GM13977 (cell line): ENCODE measurements around the gene DLG1.

Experiments used
- DNase-seq: peaks from one replicate; pipeline ENCODE4 v3.0.0; 2012; ENCODE audit warnings: low spot score
- in situ Hi-C: fragments of 300-500 bp; cut with MboI; formaldehyde crosslinking; loops from one replicate; pipeline ENCODE4 v1.12.0; 2022; ENCODE audit warnings: low sequenced_read_pairs, low pct_unique_long_range_greater_than_20kb, mixed read lengths, inconsistent platforms; ENCODE audit not compliant: unreplicated experiment
- TF ChIP-seq, protein P1 (sequence below): IDR thresholded peaks from 2 replicates; pipeline ENCODE4 v1.5.1; 2012; ENCODE audit warnings: mild to moderate bottlenecking, control low read depth; ENCODE audit not compliant: insufficient read depth; ENCODE audit errors: extremely low read depth, missing control alignments

The DLG1 gene

DNA sequence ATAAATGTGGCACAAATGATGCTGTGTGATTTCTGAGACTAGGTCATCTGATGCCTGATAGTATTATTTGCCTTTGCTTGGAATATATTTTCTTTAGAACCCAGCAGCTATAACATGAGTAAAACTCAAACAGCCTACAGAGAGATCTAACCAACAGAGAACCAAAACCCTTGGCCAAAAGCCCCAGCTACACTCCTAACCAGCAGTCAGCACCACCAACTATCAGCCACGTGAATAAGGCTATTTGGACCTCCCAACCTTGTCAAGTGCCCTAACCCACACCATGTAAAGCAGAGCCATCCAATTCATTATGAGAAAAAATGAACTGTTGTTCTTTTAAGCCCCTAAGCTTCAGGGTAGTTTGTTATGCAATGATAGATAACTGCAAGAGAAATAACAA lies 154.2 kb downstream of the DLG1 start:
- in situ Hi-C loops: no loop called here
- TF ChIP-seq, protein P1, sequence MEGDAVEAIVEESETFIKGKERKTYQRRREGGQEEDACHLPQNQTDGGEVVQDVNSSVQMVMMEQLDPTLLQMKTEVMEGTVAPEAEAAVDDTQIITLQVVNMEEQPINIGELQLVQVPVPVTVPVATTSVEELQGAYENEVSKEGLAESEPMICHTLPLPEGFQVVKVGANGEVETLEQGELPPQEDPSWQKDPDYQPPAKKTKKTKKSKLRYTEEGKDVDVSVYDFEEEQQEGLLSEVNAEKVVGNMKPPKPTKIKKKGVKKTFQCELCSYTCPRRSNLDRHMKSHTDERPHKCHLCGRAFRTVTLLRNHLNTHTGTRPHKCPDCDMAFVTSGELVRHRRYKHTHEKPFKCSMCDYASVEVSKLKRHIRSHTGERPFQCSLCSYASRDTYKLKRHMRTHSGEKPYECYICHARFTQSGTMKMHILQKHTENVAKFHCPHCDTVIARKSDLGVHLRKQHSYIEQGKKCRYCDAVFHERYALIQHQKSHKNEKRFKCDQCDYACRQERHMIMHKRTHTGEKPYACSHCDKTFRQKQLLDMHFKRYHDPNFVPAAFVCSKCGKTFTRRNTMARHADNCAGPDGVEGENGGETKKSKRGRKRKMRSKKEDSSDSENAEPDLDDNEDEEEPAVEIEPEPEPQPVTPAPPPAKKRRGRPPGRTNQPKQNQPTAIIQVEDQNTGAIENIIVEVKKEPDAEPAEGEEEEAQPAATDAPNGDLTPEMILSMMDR: no peak
- DNase-seq: no peak

DNA sequence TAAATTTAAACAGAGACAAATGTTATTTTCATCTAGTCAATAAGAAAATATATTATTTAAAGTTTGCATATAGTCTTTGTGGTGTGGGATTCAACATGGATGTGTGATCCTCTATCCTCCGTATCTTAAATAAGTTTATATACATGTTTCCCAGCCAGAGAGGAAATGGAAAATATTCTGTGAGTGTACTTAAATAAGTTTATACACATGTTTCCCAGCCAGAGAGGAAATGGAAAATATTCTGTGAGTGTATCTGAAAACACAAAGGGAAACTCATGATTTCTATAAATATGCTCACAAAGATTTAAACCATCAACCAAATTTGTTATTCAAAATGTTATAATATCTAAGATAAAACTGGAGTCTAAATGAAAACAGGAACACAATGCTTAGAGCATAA lies 158.8 kb downstream of the DLG1 start:
- in situ Hi-C loops: no loop called here
- TF ChIP-seq, protein P1: no peak
- DNase-seq: no peak

DNA sequence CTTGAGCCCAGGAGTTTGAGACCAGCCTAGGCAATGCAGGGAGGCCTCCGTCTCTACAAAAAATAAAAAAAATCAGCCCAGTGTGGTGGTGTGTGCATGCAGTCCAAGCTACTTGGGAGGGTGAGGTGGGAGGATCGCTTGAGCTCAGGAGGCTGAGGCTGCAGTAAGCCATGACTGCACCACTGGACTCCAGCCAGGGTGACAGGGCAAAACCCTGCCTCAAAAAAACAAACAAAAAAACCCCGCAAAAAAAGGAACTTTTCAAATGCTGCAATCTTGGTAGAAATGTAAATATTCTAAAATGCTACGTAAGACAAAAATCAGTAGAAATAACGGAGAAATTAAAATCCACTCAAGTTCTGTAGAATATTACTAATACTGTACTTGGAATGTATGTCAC lies 160.7 kb downstream of the DLG1 start:
- in situ Hi-C loops: no loop called here
- TF ChIP-seq, protein P1: no peak
- DNase-seq: no peak

DNA sequence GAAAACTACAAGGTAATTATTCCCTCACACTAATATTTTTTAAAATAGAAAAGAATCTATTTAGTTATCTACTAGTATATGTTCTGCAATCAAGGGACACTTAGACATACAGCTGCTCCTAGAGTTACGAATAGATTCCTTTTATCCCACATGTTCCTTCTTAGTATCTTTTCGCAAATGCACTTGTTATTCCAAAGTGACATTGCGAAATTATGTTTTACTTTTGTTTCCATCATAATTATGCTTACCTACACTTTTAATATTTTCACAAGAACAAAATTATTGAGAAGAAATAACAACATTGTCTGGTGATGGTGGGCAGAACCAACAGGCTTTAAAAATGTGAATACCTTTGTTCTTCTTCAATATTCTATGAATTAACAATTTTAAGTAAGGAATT lies 161.7 kb downstream of the DLG1 start:
- no peak for DNase-seq
- in situ Hi-C loops: no loop called here
- TF ChIP-seq, protein P1: no peak

DNA sequence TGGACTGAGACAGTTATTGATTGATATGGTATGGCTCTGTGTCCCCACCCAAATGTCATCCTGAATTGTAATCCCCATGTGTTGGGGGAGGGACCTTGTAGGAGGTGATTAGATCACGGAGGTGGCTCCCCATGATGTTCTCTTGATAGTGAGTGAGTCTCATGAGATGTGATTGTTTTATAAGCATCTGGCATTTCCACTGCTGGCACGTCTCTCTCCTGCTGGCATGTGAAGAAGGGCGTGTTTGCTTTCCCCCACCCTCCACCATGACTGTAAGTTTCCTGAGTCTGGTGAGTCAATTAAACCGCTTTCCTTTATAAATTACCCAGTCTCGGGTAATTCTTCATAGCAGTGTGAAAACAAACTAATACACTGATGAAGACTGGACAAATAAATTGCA lies 163.2 kb downstream of the DLG1 start:
- DNase-seq: no peak
- TF ChIP-seq, protein P1: no peak
- in situ Hi-C loops: no loop called here

DNA sequence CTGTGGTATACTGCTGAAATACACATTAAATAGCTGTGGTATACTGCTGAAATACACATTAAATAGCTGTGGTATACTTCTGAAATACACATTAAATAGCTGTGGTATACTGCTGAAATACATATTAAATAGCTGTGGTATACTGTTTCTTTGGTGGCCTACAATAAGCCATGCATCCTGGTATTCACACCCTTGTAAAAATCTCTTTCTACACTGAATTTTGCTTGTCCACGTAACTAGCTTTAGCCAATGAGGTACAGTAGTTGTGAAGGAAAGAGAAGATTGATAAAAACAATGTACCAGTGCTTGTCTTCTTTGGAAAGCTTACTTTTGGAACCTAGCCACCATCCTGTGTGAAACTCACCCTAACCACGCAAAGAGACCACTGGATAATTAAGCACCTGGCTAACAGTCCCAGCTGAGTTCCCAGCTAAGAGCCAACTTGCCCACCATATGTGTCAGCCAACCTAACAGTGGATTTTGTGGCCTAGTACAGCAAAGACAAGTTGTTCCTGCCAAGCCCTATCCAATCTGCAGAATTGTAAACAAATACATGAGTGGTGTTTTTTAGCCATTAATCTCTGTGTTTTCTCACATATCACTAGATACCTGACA lies 165.4 kb downstream of the DLG1 start:
- no peak for DNase-seq
- in situ Hi-C loops: no loop called here
- TF ChIP-seq, protein P1: no peak

DNA sequence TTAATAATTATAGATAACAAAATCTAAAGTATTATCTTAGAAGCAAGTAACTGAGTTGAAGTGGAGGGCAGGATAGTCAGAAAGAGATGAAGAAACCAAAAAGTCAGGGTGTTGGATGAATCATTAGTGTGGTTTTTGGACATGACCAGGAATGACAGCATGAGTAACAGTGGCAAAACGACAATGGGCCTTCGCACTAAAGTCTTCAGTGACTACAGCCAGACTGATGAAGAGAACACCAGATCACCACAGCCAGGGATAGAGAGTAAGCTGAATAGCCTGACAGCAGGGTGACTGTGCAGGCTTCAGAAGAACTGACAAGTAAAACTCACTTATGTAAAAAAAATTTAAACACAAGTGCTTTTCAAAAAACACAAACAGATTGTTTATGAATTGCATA lies 172.8 kb downstream of the DLG1 start:
- in situ Hi-C loops: no loop called here
- TF ChIP-seq, protein P1: no peak
- DNase-seq: no peak
